Esophagus squamous epithelium (tissue), 5 donors: ENCODE measurements around the gene NFATC3. TPM values are rescaled to one million over a fixed set of nuclear protein-coding genes. Genes with fewer than 3 reads are reported as not detected.
"Not testable (repeated sequence)": the region's sequence is repeated elsewhere in the genome, so short reads cannot be mapped to it uniquely, and the experiment has no call there.

Experiments used
- DNase-seq: peaks from one replicate; lab custom pipeline; 2025; lab: John Stamatoyannopoulos, UW
- H3K27ac ChIP-seq, 4 donors: fragments of 200-600 bp; sonication (generic); one replicate each; pipeline ENCODE4 v1.5.1; 2016 to 2019; ENCODE audit warnings: mild to moderate bottlenecking in 1 of 4
- H3K27me3 ChIP-seq, 4 donors: fragments of 200-600 bp; sonication (generic); 1 replicate in 3 of 4; 2 replicates in 1 of 4; pipeline versions ENCODE4 v1.5.1 to v1.6.0; 2017 to 2021; ENCODE audit warnings: antibody characterized with exemption in 1 of 4
- H3K36me3 ChIP-seq, 3 donors: fragments of 200-600 bp; sonication (generic); one replicate each; pipeline ENCODE4 v1.5.1; 2016 to 2019
- H3K4me1 ChIP-seq, 3 donors: fragments of 200-600 bp; sonication (generic); one replicate each; pipeline ENCODE4 v1.5.1; 2017 to 2019
- H3K4me3 ChIP-seq, 4 donors: fragments of 200-600 bp; sonication (generic); 1 replicate in 3 of 4; 2 replicates in 1 of 4; pipeline ENCODE4 v1.5.1; 2016 to 2019; ENCODE audit warnings: mild to moderate bottlenecking in 2 of 4, moderate library complexity in 1 of 4
- H3K9me3 ChIP-seq, 3 donors: fragments of 200-600 bp; sonication (generic); one replicate each; pipeline ENCODE4 v1.5.1; 2016 to 2019
- POLR2A ChIP-seq, 4 donors: fragments of 450-650 bp; IDR thresholded peaks; one replicate each; pipeline ENCODE4 v1.6.1; 2017; ENCODE audit warnings: antibody characterized with exemption in 4 of 4, mild to moderate bottlenecking in 4 of 4, moderate library complexity in 3 of 4
- WGBS, 2 donors: methylation state at CpG; one replicate each; pipeline ENCODE4 v1.1.5; 2018; 5-methylcytosine and 5-hydroxymethylcytosine counted together
- intact Hi-C: fragments of 100-400 bp; cut with DNase I; formaldehyde crosslinking; loops from one replicate; pipeline ENCODE4 v1.15.0; 2022
- total RNA-seq, 4 donors: library from RNA; depleted of rRNA; stranded (reverse); fragments of >200 nt; gene quantifications; one replicate each; pipeline ENCODE4 v1.1.0, GENCODE V29; 2016
- TF ChIP-seq, protein P1 (sequence below), 6 experiments: fragments of 450-650 bp in 4 of 6; fragments of 200-600 bp in 2 of 6; sonication (generic) in 2 of 6; IDR thresholded peaks; one replicate each; pipeline ENCODE4 v1.5.1; 2016 to 2019; ENCODE audit warnings: antibody characterized with exemption in 6 of 6, mild to moderate bottlenecking in 4 of 6, moderate library complexity in 4 of 6
- donor health status: DM: yes; HTN: yes; CAD: no.

Gene NFATC3
- total RNA-seq, 4 donors from 2014 or later, result 18.6 to 30.9 (median 20.5) TPM

DNA sequence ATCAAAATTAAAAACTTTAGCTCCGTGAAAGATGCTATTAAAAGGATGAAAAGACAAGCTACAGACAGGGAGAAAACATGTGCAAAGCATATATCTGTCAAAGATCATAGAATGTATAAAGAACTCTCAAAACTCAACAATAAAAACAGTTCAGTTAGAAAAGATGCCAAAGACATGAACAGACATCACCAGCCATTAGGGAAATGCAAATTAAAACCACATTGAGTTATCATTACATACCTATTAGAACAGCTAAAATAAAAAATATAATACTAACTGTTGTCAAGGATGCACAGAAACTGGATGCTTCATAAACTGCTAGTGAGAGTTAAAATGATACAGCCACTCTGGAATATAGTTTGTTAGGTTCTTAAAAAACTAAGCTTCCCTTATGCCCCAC, 58.8 kb downstream of the NFATC3 start:
- H3K27me3 ChIP-seq, result no peaks in the 10 kb centered on the region
- intact Hi-C loops, result no loop called here
- TF ChIP-seq POLR2A (IDR thresholded peaks at IDR 0.05), result no peak
- WGBS, 2 donors, result 82 to 89% methylated on average over 1 of the region's 1 CpG
- H3K27ac ChIP-seq, result no peak overlapping the region
- H3K4me3 ChIP-seq, result no peak overlapping the region
- no peaks in the 10 kb centered on the region for H3K9me3 ChIP-seq
- H3K4me1 ChIP-seq, result peaks cover 0 to 35% (median 5%) of the 10 kb centered on the region in 3 donors
- no peak for DNase-seq
- H3K36me3 ChIP-seq, result peaks cover 0 to 10% (median 0%) of the 10 kb centered on the region in 3 donors

DNA sequence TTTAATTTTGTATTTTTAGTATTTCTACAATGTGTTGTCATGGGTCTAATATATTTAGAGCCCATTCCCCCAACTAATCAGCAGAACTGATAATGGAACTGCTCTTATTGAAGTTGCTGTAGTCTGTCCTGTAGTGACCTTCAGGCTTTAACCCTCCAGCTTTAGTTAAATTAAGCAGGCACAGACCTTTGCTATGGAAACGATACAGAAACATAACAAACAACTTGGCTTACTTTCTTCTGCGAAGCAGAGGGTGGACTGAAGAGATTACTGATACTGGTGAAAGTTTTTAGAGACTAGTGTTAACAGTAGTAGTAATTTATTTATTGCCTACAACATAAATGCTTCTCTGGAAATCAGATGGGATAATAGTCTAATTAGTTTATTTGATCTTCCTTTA, 61.4 kb downstream of the NFATC3 start:
- Histone ChIP-seq H3K27ac (no peak overlapping the region), H3K9me3 (no peaks in the 10 kb centered on the region), H3K36me3 (peaks cover 0 to 10% (median 0%) of the 10 kb centered on the region in 3 donors), H3K27me3 (no peaks in the 10 kb centered on the region), H3K4me1 (peaks cover 0 to 35% (median 5%) of the 10 kb centered on the region in 3 donors), H3K4me3 (no peak overlapping the region)
- intact Hi-C loops, result no loop called here
- WGBS, 2 donors, result 17 to 22% methylated on average over 2 of the region's 2 CpGs
- TF ChIP-seq POLR2A (IDR thresholded peaks at IDR 0.05), result no peak
- TF ChIP-seq, protein P1, sequence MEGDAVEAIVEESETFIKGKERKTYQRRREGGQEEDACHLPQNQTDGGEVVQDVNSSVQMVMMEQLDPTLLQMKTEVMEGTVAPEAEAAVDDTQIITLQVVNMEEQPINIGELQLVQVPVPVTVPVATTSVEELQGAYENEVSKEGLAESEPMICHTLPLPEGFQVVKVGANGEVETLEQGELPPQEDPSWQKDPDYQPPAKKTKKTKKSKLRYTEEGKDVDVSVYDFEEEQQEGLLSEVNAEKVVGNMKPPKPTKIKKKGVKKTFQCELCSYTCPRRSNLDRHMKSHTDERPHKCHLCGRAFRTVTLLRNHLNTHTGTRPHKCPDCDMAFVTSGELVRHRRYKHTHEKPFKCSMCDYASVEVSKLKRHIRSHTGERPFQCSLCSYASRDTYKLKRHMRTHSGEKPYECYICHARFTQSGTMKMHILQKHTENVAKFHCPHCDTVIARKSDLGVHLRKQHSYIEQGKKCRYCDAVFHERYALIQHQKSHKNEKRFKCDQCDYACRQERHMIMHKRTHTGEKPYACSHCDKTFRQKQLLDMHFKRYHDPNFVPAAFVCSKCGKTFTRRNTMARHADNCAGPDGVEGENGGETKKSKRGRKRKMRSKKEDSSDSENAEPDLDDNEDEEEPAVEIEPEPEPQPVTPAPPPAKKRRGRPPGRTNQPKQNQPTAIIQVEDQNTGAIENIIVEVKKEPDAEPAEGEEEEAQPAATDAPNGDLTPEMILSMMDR (IDR thresholded peaks at IDR 0.05), result no peak
- DNase-seq, result no peak

DNA sequence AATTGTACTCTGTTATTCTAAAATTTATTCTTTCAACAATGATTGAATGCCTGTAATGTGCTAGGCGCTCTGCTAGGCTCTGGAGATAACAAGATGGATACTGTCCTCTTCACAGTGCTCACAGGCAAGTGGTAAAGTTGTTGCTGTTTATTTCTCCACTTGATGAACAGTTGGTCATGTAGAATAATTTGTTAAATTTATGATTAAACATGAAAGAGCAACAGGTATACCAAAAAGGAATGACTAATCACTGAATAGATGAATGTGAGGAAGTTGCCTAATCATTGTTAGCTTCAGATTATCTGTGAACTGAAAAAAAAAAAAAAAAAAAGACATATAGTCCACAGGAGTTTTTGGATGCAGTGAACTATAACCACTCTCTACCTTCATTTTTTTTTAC, 62.3 kb downstream of the NFATC3 start:
- peaks cover 0 to 27% (median 5%) of the 10 kb centered on the region in 3 donors for H3K4me1 ChIP-seq
- H3K36me3 ChIP-seq, result peaks cover 0 to 10% (median 0%) of the 10 kb centered on the region in 3 donors
- WGBS, 2 donors, result 90 to 100% methylated on average over 1 of the region's 1 CpG
- TF ChIP-seq, protein P1 (IDR thresholded peaks at IDR 0.05), result no peak
- no peak for TF ChIP-seq POLR2A (IDR thresholded peaks at IDR 0.05)
- DNase-seq, result no peak
- H3K9me3 ChIP-seq, result no peaks in the 10 kb centered on the region
- no peak overlapping the region for H3K4me3 ChIP-seq
- H3K27ac ChIP-seq, result no peak overlapping the region
- intact Hi-C loops, result no loop called here
- no peaks in the 10 kb centered on the region for H3K27me3 ChIP-seq

DNA sequence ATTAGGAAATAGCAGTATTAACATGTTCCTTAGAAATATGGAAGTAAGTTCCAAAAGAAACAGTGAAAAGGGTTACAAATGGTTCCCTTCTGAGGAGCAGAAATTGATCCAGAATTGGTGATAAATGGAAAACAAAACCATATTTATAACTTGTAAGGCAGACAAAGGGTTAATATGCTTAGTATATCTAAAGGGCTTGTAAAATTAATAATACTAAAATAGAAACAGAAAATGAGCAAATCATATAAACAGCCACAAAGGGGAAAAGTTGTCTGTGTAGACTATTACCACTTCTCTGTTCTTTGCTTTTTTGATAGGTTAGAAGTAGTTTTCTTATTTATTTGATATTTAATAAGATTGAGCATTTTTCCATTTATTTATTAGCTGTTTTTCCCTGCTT, 64.4 kb downstream of the NFATC3 start:
- H3K27ac ChIP-seq, result no peak overlapping the region
- H3K4me1 ChIP-seq, result peaks cover 0 to 22% (median 5%) of the 10 kb centered on the region in 3 donors
- H3K27me3 ChIP-seq, result no peaks in the 10 kb centered on the region
- TF ChIP-seq, protein P1 (IDR thresholded peaks at IDR 0.05), result no peak
- TF ChIP-seq POLR2A (IDR thresholded peaks at IDR 0.05), result no peak
- intact Hi-C loops, result no loop called here
- H3K4me3 ChIP-seq, result no peak overlapping the region
- no peak for DNase-seq
- peaks cover 0 to 6% (median 0%) of the 10 kb centered on the region in 3 donors for H3K36me3 ChIP-seq
- no peaks in the 10 kb centered on the region for H3K9me3 ChIP-seq

DNA sequence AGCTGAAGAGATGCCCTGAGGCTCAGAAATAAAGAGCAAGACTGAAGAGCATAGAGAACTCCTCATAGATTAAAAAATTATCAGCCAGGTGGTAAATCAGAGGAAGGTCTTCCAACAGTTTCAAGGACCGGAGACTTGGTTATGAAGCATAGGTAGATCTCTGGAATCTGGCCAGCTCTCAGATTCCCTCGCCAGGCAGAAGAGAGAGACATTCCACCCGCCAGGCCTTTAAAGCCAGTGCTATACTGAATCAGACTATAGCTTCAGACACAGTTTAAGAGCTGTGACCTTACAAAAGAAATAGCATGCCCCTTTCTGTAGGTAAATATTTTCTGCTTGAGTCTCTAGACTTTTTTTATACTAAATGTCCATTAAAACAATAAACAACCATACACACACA, 70.3 kb downstream of the NFATC3 start:
- no peak for DNase-seq
- no peaks in the 10 kb centered on the region for H3K9me3 ChIP-seq
- H3K27me3 ChIP-seq, result no peaks in the 10 kb centered on the region
- no peak overlapping the region for H3K27ac ChIP-seq
- H3K36me3 ChIP-seq, result peaks cover 9 to 29% (median 10%) of the 10 kb centered on the region in 3 donors
- H3K4me3 ChIP-seq, result no peak overlapping the region
- WGBS, 2 donors, result 84 to 92% methylated on average over 3 of the region's 3 CpGs
- intact Hi-C loops, result no loop called here
- TF ChIP-seq, protein P1 (IDR thresholded peaks at IDR 0.05), result no peak
- TF ChIP-seq POLR2A (IDR thresholded peaks at IDR 0.05), result no peak
- H3K4me1 ChIP-seq, result no peaks in the 10 kb centered on the region

DNA sequence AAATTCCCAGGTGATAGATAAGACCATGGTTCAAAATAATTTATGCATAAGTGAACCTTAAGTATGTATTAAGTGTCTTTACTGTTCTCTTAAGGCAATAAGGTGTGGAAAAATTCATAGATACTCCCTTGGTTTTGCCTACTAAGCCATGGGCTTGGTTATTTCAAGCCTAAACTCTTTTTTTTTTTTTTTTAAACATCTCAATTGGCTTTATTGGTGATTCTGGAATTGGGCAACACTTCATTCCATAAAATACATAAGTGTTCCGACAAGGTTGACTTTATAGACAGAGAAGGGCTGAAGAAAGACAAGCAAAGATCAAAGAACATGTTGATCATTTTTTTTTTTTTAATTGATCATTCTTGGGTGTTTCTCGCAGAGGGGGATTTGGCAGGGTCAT, 77.2 kb downstream of the NFATC3 start:
- Histone ChIP-seq H3K27me3 (no peaks in the 10 kb centered on the region), H3K36me3 (peaks cover 9 to 69% (median 10%) of the 10 kb centered on the region in 3 donors), H3K9me3 (no peaks in the 10 kb centered on the region), H3K4me1 (no peaks in the 10 kb centered on the region), H3K4me3 (no peak overlapping the region), H3K27ac (no peak overlapping the region)
- DNase-seq, result no peak
- TF ChIP-seq POLR2A (IDR thresholded peaks at IDR 0.05), result no peak
- TF ChIP-seq, protein P1 (IDR thresholded peaks at IDR 0.05), result no peak
- WGBS, 2 donors, result 100% methylated on average over 2 of the region's 2 CpGs
- intact Hi-C loops, result no loop called here

DNA sequence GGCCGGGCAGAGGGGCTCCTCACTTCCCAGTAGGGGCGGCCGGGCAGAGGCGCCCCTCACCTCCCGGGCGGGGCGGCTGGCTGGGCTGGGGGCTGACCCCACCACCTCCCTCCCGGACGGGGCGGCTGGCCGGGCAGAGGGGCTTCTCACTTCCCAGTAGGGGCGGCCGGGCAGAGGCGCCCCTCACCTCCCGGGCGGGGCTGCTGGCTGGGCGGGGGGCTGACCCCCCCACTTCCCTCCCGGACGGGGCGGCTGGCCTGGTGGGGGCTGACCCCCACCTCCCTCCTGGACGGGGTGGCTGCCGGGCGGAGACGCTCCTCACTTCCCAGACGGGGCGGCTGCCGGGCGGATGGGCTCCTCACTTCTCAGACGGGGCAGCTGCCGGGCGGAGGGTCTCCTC, 78.1 kb downstream of the NFATC3 start:
- WGBS, 2 donors, result no CpG with 5 or more reads among the region's 31 CpGs

More for the DNA sequence above, 78.1 kb downstream of the NFATC3 start:
- H3K4me1 ChIP-seq, H3K9me3 ChIP-seq, H3K27me3 ChIP-seq, H3K27ac ChIP-seq, H3K4me3 ChIP-seq, DNase-seq, intact Hi-C loops: not testable (repeated sequence)
- peaks cover 6 to 69% (median 8%) of the 10 kb centered on the region in 3 donors for H3K36me3 ChIP-seq
